Adrenal gland (tissue), 12 donors: ENCODE results near the gene USP34. TPM values are rescaled to one million over a fixed set of nuclear protein-coding genes. Genes with fewer than 3 reads are reported as not detected.

ENCODE experiments used
- DNase-seq, 7 donors: peaks; one replicate each; pipeline ENCODE4 v3.0.0-alpha.2; 2019 to 2020
- H3K27ac ChIP-seq, 5 donors: fragments of 200-600 bp; sonication (generic) in 4 of 5; 1 replicate in 3 of 5; 2 replicates in 2 of 5; pipeline versions ENCODE4 v1.5.1 to v1.8.0; 2016 to 2020; ENCODE audit warnings: mild to moderate bottlenecking in 1 of 5
- H3K27me3 ChIP-seq: fragments of 200-600 bp; 2 replicates; pipeline ENCODE4 v1.8.0; 2021
- H3K36me3 ChIP-seq, 2 donors: fragments of 200-600 bp; replicated peaks in 1 of 2; 1 replicate in 1 of 2; 2 replicates in 1 of 2; pipeline versions ENCODE4 v1.5.1 to v1.8.0; 2018 to 2022
- H3K4me1 ChIP-seq, 2 donors: fragments of 200-600 bp; replicated peaks in 1 of 2; 1 replicate in 1 of 2; 2 replicates in 1 of 2; pipeline versions ENCODE4 v1.5.1 to v1.8.0; 2018 to 2021
- H3K4me3 ChIP-seq, 4 donors: fragments of 200-600 bp; sonication (generic) in 3 of 4; one replicate each; pipeline ENCODE4 v1.5.1; 2016 to 2018
- H3K9me3 ChIP-seq, 3 donors: fragments of 200-600 bp; sonication (generic) in 1 of 3; replicated peaks in 1 of 3; 1 replicate in 2 of 3; 2 replicates in 1 of 3; pipeline versions ENCODE4 v1.5.1 to v1.8.0; 2016 to 2021
- POLR2A ChIP-seq, 2 donors: fragments of 450-650 bp; IDR thresholded peaks; one replicate each; pipeline ENCODE4 v1.6.1; 2017; ENCODE audit warnings: antibody characterized with exemption in 2 of 2, mild to moderate bottlenecking in 2 of 2, moderate library complexity in 1 of 2
- WGBS, 4 donors: extraction: QIAGEN DNeasy Blood & Tissue Kit in 2 of 4; methylation state at CpG; one replicate each; pipeline versions ENCODE4 v1.1.5 to v1.1.7; 2013 to 2017; 5-methylcytosine and 5-hydroxymethylcytosine counted together
- intact Hi-C, 2 donors: fragments of 100-400 bp; cut with DNase I; formaldehyde crosslinking; loops; one replicate each; pipeline versions ENCODE4 v1.14.1 to v1.15.0; 2022 to 2023
- polyA plus RNA-seq, 3 donors: library from polyadenylated mRNA; stranded (reverse); fragments of 200-250 nt in 2 of 3; fragments of 350-450 nt in 1 of 3; fragmentation: Illumina TruSeq in 1 of 3; extraction: RNeasy Lipid Tissue Mini Kit (QIAGEN cat#74804) in 1 of 3; gene quantifications; one replicate each; pipeline ENCODE4 v1.2.3, GENCODE V29; 2013 to 2014
- total RNA-seq, 9 donors: library from RNA; depleted of rRNA in 4 of 9; stranded (reverse); fragments of >200 nt in 4 of 9; fragments of 120-200 nt in 1 of 9; fragmentation: NEBNext Ultra II Directional in 1 of 9; extraction: Animal tissue kit (Norgen Biotek cat#: 25700) in 1 of 9; gene quantifications; one replicate each; pipeline versions ENCODE4 v1.1.0 to v1.2.4, GENCODE V29; 2013 to 2023
- TF ChIP-seq, protein P1 (sequence below), 6 experiments: fragments of 450-650 bp in 4 of 6; fragments of 200-600 bp in 2 of 6; sonication (generic) in 1 of 6; IDR thresholded peaks; 1 replicate in 5 of 6; 2 replicates in 1 of 6; pipeline versions ENCODE4 v1.5.1 to v1.8.0; 2016 to 2021; ENCODE audit warnings: antibody characterized with exemption in 6 of 6, mild to moderate bottlenecking in 2 of 6, moderate library complexity in 1 of 6
- donor health status: healthy with polysubstance abuse.
- donor health status: Bipolar disorder and iron deficiency.
- donor health status: DM: yes; HTN: yes; CAD: no.
- donor health status: DM: no; HTN: no; CAD: no.
- donor health status: DM: no; HTN: no; CAD: no.
- donor health status: DM: yes; HTN: yes; CAD: no.

The USP34 gene
- total and polyA plus RNA-seq, 12 donors, result 78.1 to 163 (median 99.2) TPM

DNA sequence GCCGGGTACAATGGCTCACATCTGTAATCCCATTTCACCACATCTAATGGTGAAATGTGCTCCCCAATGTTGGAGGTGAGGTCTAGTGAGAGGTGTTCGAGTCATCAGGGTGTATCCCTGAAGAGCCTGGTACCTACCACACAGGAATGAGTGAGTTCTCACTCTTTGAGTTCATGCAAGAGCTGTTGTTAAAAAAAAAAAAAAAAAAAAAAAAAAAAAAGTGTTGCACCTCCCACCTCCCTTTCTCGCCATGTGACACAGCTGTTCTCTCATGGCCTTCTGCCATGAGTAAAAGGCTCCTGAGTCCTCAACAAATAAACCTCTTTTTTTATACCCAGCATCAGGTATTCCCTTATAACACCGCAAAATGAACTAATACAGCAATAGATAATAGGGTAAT lies 202.6 kb downstream of the USP34 start:
- DNase-seq, result no peak
- Histone ChIP-seq H3K9me3 (no peaks in the 10 kb centered on the region), H3K27me3 (no peaks in the 10 kb centered on the region), H3K4me1 (no peaks in the 10 kb centered on the region), H3K4me3 (no peak overlapping the region), H3K36me3 (no peaks in the 10 kb centered on the region), H3K27ac (no peak overlapping the region)
- no peak for TF ChIP-seq POLR2A (IDR thresholded peaks at IDR 0.05)
- TF ChIP-seq, protein P1, sequence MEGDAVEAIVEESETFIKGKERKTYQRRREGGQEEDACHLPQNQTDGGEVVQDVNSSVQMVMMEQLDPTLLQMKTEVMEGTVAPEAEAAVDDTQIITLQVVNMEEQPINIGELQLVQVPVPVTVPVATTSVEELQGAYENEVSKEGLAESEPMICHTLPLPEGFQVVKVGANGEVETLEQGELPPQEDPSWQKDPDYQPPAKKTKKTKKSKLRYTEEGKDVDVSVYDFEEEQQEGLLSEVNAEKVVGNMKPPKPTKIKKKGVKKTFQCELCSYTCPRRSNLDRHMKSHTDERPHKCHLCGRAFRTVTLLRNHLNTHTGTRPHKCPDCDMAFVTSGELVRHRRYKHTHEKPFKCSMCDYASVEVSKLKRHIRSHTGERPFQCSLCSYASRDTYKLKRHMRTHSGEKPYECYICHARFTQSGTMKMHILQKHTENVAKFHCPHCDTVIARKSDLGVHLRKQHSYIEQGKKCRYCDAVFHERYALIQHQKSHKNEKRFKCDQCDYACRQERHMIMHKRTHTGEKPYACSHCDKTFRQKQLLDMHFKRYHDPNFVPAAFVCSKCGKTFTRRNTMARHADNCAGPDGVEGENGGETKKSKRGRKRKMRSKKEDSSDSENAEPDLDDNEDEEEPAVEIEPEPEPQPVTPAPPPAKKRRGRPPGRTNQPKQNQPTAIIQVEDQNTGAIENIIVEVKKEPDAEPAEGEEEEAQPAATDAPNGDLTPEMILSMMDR (IDR thresholded peaks at IDR 0.05), result no peak
- intact Hi-C loops, result no loop called here
- 93 to 99% (median 97%) methylated on average over 4 of the region's 4 CpGs for WGBS, 4 donors

- TF ChIP-seq POLR2A (IDR thresholded peaks at IDR 0.05), result no peak
- TF ChIP-seq, protein P1 (IDR thresholded peaks at IDR 0.05), result no peak
- Histone ChIP-seq H3K4me1 (no peaks in the 10 kb centered on the region), H3K27ac (no peak overlapping the region), H3K9me3 (no peaks in the 10 kb centered on the region), H3K36me3 (no peaks in the 10 kb centered on the region), H3K4me3 (no peak overlapping the region), H3K27me3 (no peaks in the 10 kb centered on the region)
- intact Hi-C loops, result no loop called here
- no peak for DNase-seq
- 80 to 87% (median 85%) methylated on average over 7 of the region's 7 CpGs for WGBS, 4 donors
Measured at GRCh38 chr2:61266632-61267505, 204.0 kb downstream of the USP34 start.

GRCh38 chr2:61263830-61264229 lies 207.1 kb downstream of the USP34 start:
- H3K4me1 ChIP-seq, result no peaks in the 10 kb centered on the region
- H3K27ac ChIP-seq, result no peak overlapping the region
- no peaks in the 10 kb centered on the region for H3K27me3 ChIP-seq
- TF ChIP-seq, protein P1 (IDR thresholded peaks at IDR 0.05), result no peak
- TF ChIP-seq POLR2A (IDR thresholded peaks at IDR 0.05), result no peak
- H3K9me3 ChIP-seq, result no peaks in the 10 kb centered on the region
- H3K4me3 ChIP-seq, result no peak overlapping the region
- peaks cover 0 to 13% of the 10 kb centered on the region in 2 donors for H3K36me3 ChIP-seq
- DNase-seq, result no peak
- 93 to 98% (median 97%) methylated on average over 2 of the region's 2 CpGs for WGBS, 4 donors
- intact Hi-C loops, result no loop called here

DNA sequence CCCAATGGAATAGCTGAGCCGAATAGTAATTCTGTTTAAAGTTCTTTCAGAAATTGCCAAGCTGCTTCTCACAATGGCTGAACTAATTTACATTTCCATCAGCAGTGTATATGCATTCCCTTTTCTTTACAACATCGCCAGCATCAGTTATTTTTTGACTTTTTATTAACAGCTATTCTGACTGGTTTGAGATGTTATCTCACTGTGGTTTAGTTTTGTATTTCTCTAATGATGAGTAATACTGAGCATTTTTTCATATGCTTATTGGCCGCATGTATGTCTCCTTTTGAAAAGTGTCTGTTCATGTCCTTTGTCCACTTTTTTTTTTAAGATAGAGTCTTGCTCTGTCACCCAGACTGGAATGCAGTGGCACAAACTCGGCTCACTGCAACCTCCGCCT lies 208.2 kb downstream of the USP34 start:
- H3K27ac ChIP-seq, result no peak overlapping the region
- H3K4me3 ChIP-seq, result no peak overlapping the region
- peaks cover 0 to 23% of the 10 kb centered on the region in 2 donors for H3K36me3 ChIP-seq
- no peaks in the 10 kb centered on the region for H3K27me3 ChIP-seq
- no peak for DNase-seq
- intact Hi-C loops, result no loop called here
- H3K9me3 ChIP-seq, result no peaks in the 10 kb centered on the region
- 92 to 98% (median 94%) methylated on average over 5 of the region's 5 CpGs for WGBS, 4 donors
- TF ChIP-seq, protein P1 (IDR thresholded peaks at IDR 0.05), result no peak
- no peak for TF ChIP-seq POLR2A (IDR thresholded peaks at IDR 0.05)
- H3K4me1 ChIP-seq, result no peaks in the 10 kb centered on the region
